CD4-positive, alpha-beta T cell treated with Interleukin-17A for 4 hours (primary cell): Measurements from ENCODE around the gene KLHL7.
"Not testable (repeated sequence)": the region's sequence is repeated elsewhere in the genome, so short reads cannot be mapped to it uniquely, and the experiment has no call there.

Source experiments
- DNase-seq: peaks from one replicate; pipeline ENCODE4 v3.0.0-alpha.2; 2020; ENCODE audit warnings: mixed read lengths

KLHL7 gene

DNA sequence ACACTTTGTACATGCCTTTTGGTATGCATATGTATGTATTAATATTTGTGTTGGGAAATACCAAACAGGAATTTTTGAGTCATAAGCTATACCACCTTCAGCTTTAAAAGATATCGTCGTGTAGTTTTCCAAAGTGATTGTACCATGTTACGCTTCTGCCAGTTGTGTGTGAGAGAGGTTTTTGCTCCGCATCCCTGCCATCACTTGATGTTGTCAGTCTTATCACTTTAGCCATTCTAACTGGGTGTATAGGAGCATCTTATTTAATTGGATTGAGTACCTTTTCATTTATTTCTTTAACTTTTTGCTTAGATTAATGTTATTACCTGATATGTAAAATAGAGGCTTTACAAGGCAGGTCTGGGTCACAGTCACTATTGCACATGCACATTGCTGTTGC lies 3.4 kb downstream of the KLHL7 start:
- no peak for DNase-seq

DNA sequence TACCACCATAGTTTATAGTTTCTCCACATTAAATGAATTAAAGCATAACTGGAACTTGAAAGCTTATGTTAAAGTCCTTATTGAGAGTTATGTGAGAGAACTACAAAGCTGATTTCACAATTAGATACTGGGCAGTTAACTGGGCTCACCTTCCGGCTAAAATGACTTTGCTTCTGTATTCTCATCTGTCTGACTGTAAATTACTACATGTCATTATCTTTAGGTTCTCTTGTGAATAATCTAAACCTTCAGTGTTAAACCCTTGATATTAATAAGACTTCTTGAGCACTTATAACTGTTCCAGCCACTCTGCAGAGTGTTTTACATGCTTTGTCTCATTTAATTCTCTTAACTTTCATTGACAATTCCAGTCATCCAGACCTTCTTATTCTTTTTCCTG lies 3.9 kb downstream of the KLHL7 start:
- no peak for DNase-seq

DNA sequence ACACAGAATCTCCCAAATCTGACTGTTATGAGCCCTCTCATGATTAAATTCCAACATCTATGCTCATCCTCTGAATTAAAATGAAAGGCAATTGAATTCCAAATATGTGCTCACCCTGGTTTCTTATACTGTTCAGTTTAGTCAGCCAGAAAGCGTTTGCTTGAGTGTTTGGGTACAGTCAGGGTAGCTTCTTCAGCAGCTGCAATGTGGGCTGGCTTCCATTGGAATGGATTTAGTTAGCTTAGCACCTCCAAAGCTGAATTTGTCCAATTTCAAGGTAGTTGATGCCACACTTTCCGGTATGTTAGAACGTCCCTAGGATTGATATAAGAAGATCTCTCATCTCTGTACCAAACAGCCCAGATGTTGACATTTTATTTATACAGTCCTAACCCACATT lies 9.3 kb downstream of the KLHL7 start:
- DNase-seq = no peak

DNA sequence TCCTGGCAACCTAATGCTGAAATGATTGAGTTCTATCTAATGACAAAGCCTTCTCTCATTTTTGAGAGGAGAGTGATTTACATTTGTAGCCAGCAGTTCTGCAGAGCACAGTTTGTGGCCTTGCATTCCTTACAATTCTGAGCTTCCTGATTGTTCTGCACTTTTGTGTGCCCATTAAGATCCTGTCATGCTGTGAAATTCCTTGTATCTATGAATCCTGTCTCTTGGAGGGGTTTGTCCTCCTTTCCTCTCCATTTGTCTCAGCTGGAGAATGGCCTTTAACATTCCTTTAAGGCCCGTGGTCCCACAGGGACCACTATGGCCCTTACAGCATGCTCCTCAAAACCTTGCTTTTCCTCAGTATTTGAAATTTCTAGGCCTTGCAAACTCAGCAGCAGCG lies 10.4 kb downstream of the KLHL7 start:
- DNase-seq = no peak

DNA sequence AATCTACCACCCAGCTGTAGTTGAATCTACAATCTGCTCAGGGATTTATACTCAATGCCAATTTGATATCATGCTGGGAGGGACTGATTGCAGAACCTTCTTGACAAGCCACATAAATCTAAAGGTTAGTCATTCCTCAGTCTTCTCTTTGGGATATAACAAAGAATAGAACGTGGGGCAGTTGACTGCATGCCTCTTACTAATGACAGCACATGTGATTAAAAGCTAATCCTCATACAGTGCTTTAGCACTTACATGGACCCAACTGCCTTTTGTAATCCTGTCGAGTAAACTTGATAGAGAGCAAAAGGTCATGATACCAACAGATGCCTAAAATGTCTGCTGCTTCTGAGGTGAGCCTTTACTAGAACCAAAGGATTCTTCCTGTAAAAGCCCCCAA lies 12.3 kb downstream of the KLHL7 start:
- DNase-seq = no peak

DNA sequence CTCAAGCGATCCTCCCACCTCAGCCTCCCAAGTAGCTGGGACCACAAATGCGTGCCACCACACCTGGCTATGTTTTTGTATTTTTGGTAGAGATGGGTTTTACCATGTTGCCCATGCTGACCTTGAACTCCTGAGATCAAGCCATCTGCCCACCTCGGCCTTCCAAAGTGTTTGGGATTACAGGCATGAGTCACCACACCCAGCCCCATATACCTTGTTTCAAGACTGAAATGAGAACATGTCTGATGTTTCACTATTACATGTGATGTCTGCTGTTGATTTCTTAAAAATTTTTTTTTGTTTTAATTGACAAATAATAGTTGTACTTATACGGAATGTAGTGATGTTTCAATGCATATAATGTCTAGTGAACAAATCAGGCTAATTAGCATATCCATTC lies 14.5 kb downstream of the KLHL7 start:
- no peak for DNase-seq

DNA sequence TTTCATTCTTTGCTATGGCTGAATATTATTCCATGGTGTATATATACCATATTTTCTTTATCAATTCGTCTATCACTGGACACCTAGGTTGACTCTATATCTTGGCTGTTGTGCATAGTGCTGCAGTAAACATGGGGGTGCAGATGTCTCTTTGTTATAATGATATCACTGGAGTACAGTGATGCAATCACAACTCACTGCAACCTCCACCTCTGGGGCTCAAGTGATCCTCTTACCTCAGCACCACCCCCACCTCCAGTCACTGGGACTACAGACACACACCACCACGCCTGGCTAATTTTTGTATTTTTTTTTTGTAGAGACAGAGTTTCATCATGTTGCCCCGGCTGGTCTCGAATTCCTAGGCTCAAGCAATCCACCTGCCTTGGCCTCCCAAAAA lies 15.6 kb downstream of the KLHL7 start:
- DNase-seq = no peak

DNA sequence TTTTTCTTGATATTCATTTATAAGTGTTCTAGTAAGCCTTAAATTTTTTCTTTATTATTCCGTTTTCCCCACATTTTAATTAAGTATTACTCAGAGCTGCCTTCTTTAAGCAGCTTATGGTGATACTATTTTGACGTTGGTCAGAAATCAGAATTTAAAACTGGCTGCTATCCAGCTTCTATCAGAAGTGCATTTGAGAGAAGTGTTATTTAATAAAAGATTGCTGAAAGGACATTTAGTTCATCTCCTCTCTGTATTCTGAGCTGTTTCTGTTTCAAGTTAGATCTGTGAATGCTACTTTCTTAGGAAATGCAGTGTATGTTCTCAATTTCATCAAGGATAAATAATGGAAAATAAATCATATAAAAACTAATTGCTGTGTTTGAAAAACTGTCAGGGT lies 17.4 kb downstream of the KLHL7 start:
- DNase-seq = no peak

DNA sequence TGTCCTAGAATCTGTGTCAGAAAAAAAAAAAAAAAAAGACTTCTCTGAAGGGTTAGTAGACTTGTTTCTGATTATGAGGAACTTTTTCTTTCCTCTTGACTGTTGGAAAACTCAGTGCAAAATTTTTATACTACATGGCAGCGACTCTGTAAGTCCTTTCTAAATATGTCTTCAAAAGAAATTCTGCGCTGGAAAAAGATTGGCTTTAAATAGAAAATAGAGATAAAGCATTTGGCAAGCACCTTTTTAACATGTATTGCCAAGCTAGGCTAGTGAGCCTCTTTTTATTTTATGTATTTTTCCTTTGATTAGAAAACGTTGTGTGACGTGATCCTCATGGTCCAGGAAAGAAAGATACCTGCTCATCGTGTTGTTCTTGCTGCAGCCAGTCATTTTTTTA lies 17.9 kb downstream of the KLHL7 start:
- no peak for DNase-seq

DNA sequence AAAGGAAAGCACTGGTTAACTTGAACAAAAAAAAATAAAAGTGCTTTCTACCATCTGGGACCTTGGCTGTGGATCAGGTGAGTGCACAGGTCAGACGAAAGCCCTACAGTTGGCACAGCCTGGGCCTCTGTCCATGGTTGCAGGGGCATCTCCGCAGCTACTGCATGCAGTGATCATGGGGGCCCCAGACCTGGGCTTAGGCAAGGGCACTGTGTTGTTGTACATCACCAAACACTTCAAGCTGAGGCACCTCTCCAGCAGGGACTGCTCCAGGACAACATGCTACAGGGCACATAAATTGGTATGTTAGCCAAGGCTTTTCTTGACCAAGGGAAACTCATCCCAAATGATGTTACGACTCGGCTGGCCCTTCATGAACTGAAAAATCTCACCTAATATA lies 23.5 kb downstream of the KLHL7 start:
- no peak for DNase-seq

DNA sequence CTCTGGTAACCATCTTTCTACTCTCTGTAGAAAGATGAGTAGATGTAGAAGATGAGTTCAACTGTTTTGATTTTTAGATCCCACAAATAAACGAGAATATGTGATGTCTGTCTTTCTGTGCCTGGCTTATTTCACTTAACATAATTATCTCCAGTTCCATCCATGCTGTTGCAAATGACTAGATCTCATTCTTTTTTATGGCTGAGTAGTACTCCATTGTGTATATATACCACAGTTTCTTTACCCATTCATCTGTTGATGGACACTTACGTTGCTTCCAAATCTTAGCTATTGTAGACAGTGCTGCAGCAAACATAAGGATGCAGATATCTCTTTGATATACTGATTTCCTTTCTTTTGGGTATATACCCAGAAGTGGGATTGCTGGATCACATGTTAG lies 26.2 kb downstream of the KLHL7 start:
- DNase-seq = not testable (repeated sequence)

DNA sequence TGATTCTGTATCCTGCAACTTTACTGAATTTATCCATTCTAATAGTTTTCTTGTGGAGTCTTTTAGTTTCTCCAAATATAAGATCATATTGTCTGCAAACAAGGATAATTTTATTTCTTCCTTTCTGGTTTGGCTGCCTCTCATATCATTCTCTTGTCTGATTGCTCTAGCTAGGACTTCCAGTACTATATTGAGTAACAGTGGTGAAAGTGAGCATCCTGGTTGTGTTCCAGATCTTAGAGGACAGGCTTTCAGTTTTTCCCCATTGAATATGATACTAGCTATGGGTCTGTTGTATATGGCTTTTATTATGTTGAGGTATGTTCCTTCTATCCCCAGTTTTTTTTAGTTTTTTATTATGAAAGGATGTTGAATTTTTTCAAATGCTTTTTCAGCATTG lies 28.2 kb downstream of the KLHL7 start:
- DNase-seq = no peak

DNA sequence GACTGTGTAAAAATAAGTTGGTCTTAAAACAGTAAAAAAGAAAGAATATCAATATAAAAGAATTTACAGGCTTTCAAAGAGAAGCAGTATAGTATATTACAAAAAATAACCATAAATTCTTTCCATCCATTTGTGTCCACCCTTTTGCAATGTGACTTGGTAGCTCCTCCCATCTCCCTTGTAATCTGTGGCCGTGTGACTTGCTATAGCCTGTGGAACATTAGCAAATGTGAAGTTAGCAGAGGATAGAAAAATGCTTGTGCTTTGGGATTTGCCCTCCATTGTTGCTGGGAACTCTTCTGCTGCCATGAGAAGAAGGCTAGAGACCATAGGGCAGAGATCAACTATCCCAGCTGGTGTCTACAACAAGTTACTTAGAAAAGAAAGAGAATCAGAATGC lies 30.2 kb downstream of the KLHL7 start:
- DNase-seq = no peak

DNA sequence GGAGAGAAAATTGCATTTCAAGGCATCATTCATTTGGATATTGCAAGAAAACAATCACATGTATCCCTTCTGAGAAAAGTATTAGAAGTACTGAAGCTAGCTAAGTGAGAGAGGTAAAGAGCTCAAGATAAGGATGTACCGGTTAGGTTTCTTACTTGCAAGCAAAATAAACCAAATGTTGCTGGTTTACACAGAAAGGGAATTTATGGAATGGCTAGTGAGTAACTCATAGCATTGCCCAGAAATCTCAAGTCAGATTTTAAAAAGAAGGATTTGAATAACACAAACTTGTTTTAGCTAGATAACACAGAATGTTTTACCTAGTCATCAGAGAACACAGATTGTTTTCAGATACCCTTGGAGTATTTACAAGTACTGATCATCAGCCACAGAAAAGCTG lies 30.6 kb downstream of the KLHL7 start:
- DNase-seq = no peak

DNA sequence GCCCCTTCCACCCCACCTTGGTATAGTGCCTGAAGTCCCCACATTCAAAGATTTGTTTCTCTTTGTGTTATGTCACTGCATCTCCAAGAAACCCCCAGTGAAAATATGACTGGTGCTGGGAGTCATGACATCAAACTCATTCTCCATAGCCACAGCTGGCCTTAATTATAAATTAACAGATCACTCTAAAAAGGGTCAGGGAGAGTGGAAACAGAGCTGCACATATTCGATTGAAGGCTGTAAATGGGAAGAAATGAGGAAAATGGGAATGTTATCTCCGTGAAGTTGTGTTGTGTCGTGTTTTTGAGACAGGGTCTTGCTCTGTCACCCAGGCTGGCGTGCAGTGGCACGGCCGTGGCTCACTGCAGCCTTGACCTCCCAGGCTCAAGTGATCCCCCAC lies 52.1 kb downstream of the KLHL7 start:
- DNase-seq = no peak

DNA sequence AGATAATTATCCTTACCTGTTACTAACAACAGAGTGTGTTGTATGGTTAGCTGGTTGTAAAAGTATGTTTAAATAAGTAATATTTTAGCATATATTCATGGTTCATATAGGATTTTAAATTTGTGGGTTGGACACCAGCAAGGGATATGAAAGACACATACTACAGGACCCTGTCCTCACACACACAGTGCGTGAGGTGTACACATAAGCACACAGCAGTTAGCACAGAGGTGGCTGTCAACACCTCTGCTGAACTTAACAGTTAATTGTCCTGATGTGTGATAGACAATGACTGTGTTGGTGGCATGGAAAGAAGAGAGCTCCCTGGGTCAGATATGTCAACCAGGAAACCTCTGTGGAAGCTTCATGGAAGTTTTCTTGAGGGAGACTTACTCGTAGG lies 53.0 kb downstream of the KLHL7 start:
- no peak for DNase-seq

DNA sequence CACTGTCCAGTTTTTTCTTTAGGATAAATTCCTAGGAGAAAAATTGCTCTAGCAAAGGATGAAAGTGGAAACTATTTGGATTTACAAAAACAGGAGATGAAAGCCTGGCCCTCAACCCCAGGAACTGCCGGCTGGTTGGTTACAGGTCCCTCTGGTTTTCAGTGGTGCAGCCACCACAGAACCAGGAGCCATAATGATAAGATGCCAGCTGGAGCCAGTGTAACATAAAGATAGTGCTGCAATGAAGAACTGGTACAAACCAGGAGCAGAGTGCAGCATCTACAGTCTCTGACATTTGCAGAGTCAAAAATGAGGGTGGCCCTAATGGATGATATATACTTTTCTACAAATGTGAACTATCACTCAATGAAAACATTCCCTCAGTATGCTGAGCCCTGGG lies 55.9 kb downstream of the KLHL7 start:
- DNase-seq = no peak

DNA sequence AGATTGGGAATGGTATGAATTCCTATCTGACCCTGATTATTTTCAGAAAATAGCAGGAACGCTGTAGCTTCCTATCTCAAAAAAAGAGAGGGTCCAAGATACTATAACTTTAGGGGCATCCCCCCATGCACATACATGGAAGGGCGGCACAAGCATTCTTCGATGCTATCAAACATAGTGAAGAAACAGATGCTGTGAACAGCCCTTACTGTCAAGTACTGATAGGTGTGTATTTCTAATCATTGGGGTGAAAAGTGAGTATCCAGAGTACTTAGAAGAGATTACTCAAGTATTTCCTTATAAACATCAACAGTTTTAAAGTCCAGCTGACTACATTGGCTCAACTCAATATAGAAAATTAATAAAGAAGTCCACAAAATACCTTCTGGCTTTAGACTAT lies 59.3 kb downstream of the KLHL7 start:
- DNase-seq = no peak

DNA sequence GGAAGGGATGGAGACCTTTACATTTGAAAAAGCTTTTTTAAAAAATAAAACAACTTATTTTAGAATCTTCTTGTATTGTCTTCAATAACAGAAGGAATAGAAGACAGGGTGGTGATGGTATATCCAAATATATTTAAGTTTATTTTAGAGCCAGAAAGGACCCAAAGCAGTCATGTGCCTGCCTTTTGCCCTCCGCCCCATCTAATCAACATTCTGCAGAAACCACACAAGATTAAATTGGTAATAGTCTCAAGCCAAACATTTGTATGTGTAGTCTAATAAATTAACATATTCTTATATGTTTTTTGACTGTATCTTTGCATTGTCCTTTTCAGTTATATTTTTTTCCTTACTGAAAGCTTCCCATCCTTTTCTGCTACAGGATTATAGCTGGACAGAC lies 59.7 kb downstream of the KLHL7 start:
- DNase-seq = no peak

DNA sequence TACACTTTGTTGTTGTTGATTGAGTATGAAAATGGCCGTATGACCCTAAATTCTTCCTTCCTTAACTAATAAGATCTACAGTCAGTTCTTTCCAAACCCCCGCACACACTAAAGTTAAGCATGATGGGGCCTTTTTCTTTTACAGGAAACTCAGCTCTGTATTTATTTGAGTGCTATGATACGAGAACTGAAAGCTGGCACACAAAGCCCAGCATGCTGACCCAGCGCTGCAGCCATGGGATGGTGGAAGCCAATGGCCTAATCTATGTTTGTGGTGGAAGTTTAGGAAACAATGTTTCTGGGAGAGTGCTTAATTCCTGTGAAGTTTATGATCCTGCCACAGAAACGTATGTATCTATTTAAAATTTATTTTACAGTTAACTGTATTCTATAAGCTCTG lies 62.1 kb downstream of the KLHL7 start:
- DNase-seq = no peak

DNA sequence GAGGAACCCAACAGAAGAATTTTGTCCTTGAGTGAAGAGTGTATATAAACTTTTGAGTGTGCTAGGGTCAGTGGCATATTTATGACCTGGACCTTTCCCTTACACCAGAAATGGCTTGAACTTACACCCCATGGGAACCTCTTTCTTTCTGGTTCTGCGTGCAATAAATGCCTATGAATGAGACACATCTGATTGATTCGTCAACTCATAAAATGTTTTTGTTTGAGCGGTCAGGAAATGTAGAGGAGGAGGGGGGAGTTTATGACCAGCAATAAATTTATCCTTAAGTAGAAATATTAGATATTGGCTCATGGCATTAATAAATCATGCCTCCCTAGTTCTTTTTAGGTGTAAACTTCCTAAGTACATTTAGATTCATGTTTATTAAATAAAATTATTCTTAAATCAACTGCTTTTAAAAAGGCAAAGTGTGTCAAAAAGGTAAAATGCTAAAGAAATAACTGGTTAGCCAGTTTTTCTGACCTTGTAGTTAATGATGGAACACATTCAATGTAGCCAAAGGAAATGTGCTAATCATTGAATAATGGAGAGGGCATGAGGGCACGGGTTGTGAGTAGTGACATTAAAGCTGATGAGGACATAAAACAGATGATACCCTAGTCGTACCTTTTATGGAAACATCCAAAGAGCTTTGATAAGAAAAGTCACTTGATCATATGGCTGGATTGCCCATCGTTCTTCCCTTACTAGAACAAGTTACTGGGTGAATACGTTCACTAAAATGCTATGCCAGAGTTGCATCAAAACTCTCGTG lies 62.7 kb downstream of the KLHL7 start:
- no peak for DNase-seq

DNA sequence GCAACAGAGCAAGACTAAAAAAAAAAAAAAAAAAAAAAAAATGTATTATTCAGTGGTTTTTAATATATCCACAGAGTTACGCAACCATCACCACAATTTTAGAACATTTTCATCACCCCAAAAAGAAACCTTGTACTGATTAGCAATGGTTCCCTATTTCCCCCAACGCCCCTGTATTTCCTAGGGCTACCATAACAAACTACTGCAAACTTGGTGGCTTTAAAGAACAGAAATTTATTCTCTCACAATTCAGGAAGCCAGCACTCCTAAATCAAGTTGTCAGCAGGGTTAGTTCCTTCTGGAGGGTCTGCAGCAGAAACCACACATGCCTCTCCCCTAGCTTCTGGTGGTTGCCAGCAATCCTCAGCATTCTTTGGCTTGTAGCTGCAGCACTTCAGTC lies 70.4 kb downstream of the KLHL7 start:
- no peak for DNase-seq

DNA sequence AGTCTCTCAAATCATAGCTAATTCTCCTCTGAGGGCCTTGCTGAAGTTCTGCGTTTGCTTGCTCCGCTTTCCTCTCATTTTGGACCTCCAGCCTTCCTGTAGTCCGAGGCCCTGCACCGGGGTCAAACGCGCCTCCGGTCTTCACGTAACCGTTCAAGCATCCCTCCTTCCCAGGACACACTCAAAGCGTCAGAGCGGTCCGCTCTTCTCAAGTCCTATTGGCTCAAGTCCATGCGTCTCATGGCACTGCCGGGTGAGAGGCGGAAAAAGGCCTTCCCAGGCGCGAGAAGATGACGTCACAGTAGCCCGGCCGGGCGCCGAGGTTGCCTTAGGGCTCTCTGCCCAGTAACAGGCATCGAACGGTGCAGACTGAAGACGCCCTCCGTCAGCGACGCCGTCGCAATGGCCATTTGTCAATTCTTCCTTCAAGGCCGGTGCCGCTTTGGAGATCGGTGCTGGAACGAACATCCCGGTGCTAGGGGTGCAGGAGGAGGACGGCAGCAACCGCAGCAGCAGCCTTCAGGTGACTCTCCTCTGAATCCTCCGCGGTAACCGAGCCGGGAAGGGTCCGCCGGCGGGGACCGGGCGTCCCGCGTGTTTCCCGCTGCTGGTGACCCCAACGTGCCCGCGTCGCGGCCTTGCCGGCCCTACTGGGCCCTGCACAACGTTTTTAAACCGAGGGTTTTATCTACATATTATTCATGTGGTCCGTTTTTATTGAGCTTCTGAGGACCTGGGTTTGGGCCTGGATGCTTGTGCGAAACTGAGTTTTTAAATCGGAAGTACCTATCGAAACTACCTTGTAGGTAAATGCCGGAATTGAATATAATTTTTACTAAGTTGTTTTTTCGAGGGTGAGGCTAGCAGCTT lies 76.3 kb downstream of the KLHL7 start, which contains the start of gene NUP42:
Gene NUP42 (plus strand): TSS at position 365 of the 870 bp plus-strand sequence. CDS start 38 bp downstream, at position 403.
- peak; percentile 94 for DNase-seq

DNA sequence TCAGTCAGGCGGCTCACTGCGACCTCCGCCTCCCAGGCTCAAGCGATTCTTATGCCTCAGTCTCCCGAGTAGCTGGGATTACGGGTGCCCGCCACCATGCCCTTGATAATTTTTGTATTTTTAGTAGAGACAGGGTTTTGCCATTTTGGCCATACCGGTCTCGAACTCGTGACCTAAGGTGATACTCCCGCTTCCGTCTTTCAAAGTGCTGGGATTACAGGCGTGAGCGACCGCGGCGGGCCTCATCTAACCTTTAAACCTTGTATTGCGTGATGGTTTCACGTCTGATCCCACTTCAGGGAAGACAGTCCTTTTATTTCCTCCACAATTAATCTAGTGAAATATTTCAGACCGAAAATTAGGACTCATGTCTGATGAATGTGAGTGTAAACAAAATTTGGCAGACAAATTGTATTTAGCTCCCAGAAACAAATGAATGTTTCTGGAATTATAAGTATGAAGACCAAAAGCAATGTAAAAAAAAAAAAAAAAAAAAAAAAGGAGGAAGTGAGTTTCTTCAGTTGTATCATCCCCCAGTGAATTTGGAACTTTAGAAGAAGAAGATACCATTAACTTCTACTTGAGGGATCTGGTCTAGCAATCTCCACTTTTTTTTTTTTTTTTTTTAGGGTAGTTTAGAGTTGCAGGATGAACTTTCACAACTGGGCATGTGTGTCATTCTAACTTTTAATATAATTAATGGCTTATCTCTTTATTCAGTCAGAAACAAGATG lies 77.9 kb downstream of the KLHL7 start:
- DNase-seq = no peak
